HepG2 (cell line): ENCODE measurements around the gene PTGR1. TPM values are rescaled to one million over a fixed set of nuclear protein-coding genes. Genes with fewer than 3 reads are reported as not detected.

Source experiments
- ATAC-seq: fragments of 200-7000 bp; cut with Tn5 transposase; 3 replicates; pipeline ENCODE4 v1.9.1; 2020; ENCODE audit warnings: mild to moderate bottlenecking, moderate library complexity
- BruUV-seq: library from RNA; stranded (reverse); fragments of 400-500 nt; replicated peaks from 2 replicates; lab custom pipeline; 2021; lab: Mats Ljungman, UMichigan
- CTCF ChIA-PET: fragments of 300-600 bp; formaldehyde crosslinking; extraction: SDS; loops from one replicate; lab custom pipeline; 2021; ENCODE audit warnings: low total read pairs, inconsistent platforms, low intra/inter-chr PET ratio; lab: Yijun Ruan, JAX
- POLR2A ChIA-PET: fragments of 350-600 bp; sonication (Branson Sonifier 250); formaldehyde crosslinking; loops from one replicate; lab custom pipeline; 2020; ENCODE audit warnings: antibody characterized with exemption, inconsistent platforms; lab: Yijun Ruan, JAX
- DNase-seq: peaks from one replicate; pipeline ENCODE4 v3.0.0-alpha.2; 2015; ENCODE audit warnings: low spot score
- FAIRE-seq: peaks from 3 replicates; lab custom pipeline; 2011; peaks lifted over from hg19 to GRCh38; lab: Jason Lieb, UNC
- H2AFZ ChIP-seq: one replicate; pipeline ENCODE4 v1.6.1; 2011; ENCODE audit warnings: low read length, inconsistent platforms
- H3K27ac ChIP-seq: fragments of 300-600 bp; 3 replicates; pipeline ENCODE4 v1.8.0; 2011; ENCODE audit warnings: mixed run types, mild to moderate bottlenecking, mixed read lengths, low read length, inconsistent platforms; ENCODE audit not compliant: insufficient read depth; ENCODE audit errors: extremely low read length
- H3K27me3 ChIP-seq, 2 experiments: fragments of 200-600 bp in 1 of 2; 2 replicates in 1 of 2; 3 replicates in 1 of 2; pipeline versions ENCODE4 v1.6.0 to v1.8.0; 2011; ENCODE audit warnings: low read length in 2 of 2, mild to moderate bottlenecking in 2 of 2, moderate library complexity in 2 of 2, inconsistent platforms in 1 of 2; ENCODE audit not compliant: insufficient read depth in 2 of 2, control insufficient read depth in 1 of 2
- H3K36me3 ChIP-seq, 2 experiments: fragments of 200-600 bp in 1 of 2; replicated peaks in 1 of 2; 2 replicates in 1 of 2; 3 replicates in 1 of 2; pipeline versions ENCODE4 v1.5.1 to v1.8.0; 2011; ENCODE audit warnings: low read length in 2 of 2, inconsistent platforms in 1 of 2; ENCODE audit not compliant: insufficient read depth in 2 of 2, control insufficient read depth in 1 of 2
- H3K4me1 ChIP-seq: 2 replicates; pipeline ENCODE4 v1.5.1; 2012; ENCODE audit warnings: low read length, inconsistent platforms; ENCODE audit not compliant: insufficient read depth
- H3K4me2 ChIP-seq: 2 replicates; pipeline ENCODE4 v1.6.0; 2011; ENCODE audit warnings: low read depth, low read length, inconsistent platforms
- H3K4me3 ChIP-seq, 3 experiments: fragments of 200-600 bp in 1 of 3; sonication (generic), shearing (Covaris generic) in 1 of 3; replicated peaks in 1 of 3; 2 replicates each; pipeline ENCODE4 v1.5.1; 2011 to 2016; ENCODE audit warnings: low read length in 3 of 3, inconsistent platforms in 2 of 3, low read depth in 2 of 3, mild to moderate bottlenecking in 2 of 3, control low read depth in 1 of 3, mixed read lengths in 1 of 3; ENCODE audit not compliant: insufficient read depth in 1 of 3
- H3K79me2 ChIP-seq: one replicate; pipeline ENCODE4 v1.6.1; 2011; ENCODE audit warnings: low read length, inconsistent platforms; ENCODE audit not compliant: insufficient read depth
- H3K9ac ChIP-seq: 2 replicates; pipeline ENCODE4 v1.6.0; 2011; ENCODE audit warnings: mild to moderate bottlenecking, low read depth, low read length, inconsistent platforms; ENCODE audit not compliant: insufficient read depth
- H3K9me3 ChIP-seq: 2 replicates; pipeline ENCODE4 v1.5.1; 2012; ENCODE audit warnings: mild to moderate bottlenecking, low read length
- H4K20me1 ChIP-seq: 2 replicates; pipeline ENCODE4 v1.6.0; 2011; ENCODE audit warnings: inconsistent platforms, mild to moderate bottlenecking, low read length, moderate library complexity; ENCODE audit not compliant: insufficient read depth
- ERF ChIP-seq: IDR thresholded peaks from 2 replicates; pipeline ENCODE4 v1.6.1; 2018; ENCODE audit warnings: missing biosample characterization, missing genetic modification reagents
- RXRB ChIP-seq: IDR thresholded peaks from 2 replicates; pipeline ENCODE4 v1.6.1; 2016; ENCODE audit warnings: borderline replicate concordance, missing genetic modification reagents, missing compliant biosample characterization
- SOX5 ChIP-seq: IDR thresholded peaks from 2 replicates; pipeline ENCODE4 v1.6.1; 2016; ENCODE audit warnings: borderline replicate concordance
- TRIM24 ChIP-seq: sonication (generic); formaldehyde crosslinking; IDR thresholded peaks from 2 replicates; pipeline ENCODE4 v1.8.0; 2022; ENCODE audit warnings: mild to moderate bottlenecking, missing genetic modification reagents
- ZNF143 ChIP-seq: sonication (generic); formaldehyde crosslinking; IDR thresholded peaks from 2 replicates; pipeline ENCODE4 v1.4.0; 2020; ENCODE audit warnings: missing genetic modification reagents
- ZNF547 ChIP-seq: sonication (generic); formaldehyde crosslinking; IDR thresholded peaks from 2 replicates; pipeline ENCODE4 v1.5.1; 2020; ENCODE audit warnings: mild to moderate bottlenecking, missing genetic modification reagents
- WGBS: methylation state at CpG from one replicate; pipeline ENCODE4 v1.1.6; 2017; ENCODE audit warnings: low lambda C conversion rate; 5-methylcytosine and 5-hydroxymethylcytosine counted together
- in situ Hi-C: cut with HindIII; loops from 2 replicates; pipeline ENCODE4 v1.10.0; 2017; ENCODE audit warnings: low pct_unique_long_range_greater_than_20kb; ENCODE audit not compliant: extremely low pct_ligation_motif_present
- intact Hi-C: fragments of 100-400 bp; cut with micrococcal nuclease; formaldehyde crosslinking; loops from one replicate; pipeline ENCODE4 v1.10.0; 2022; ENCODE audit not compliant: unreplicated experiment
- polyA plus RNA-seq, 8 experiments: library from polyadenylated mRNA; depleted of rRNA in 3 of 8; stranded (reverse) in 7 of 8; unstranded in 1 of 8; fragments of >200 nt; fragmentation: Illumina TruSeq in 4 of 8; extraction: Trizol in 4 of 8; gene quantifications; 2 replicates each; pipeline versions ENCODE4 v1.2.1 to v1.2.3, GENCODE V29; 2011 to 2016; ENCODE audit warnings: low read depth in 4 of 8, missing spikeins in 1 of 8, mixed read lengths in 1 of 8; ENCODE audit not compliant: insufficient read depth in 1 of 8
- total RNA-seq, 5 experiments: library from RNA; depleted of rRNA; stranded (reverse); fragments of >200 nt; fragmentation: Illumina TruSeq; extraction: Trizol; gene quantifications; 2 replicates each; pipeline ENCODE4 v1.2.3, GENCODE V29; 2016; ENCODE audit warnings: low read depth in 1 of 5
- TF ChIP-seq, protein P1 (sequence below): sonication (generic); formaldehyde crosslinking; IDR thresholded peaks from 2 replicates; pipeline ENCODE4 v1.8.0; 2022; ENCODE audit warnings: mild to moderate bottlenecking, missing genetic modification reagents, moderate library complexity

The PTGR1 gene
- total and polyA plus RNA-seq, 2 of the 13 experiments (the other 11 are each of a cell fraction or from before 2014, with no cell fraction given) = 6.0 to 15.8 TPM

DNA sequence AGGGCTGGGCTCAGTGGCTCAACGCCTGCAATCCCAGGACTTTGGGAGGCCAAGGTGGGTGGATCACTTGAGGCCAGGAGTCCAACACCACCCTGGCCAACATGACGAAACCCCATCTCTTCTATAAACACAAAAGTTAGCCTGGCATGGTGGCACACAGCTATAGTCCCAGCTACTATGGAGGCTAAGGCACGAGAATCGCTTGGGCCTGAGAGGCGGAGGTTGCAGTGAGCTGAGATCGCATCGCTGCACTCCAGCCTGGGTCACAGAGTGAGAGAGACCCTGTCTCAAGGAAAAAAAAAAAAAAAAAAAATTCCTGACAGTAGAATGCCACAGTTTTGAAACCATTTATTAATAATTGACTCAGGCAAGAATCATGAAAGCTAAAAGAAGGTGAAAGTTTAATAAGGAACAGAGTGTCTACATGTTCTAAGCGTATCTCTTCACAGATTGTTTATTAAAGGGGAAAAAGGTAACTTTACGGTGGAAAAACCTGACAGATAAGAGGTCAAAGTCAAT, 5.7 kb upstream of the PTGR1 start (continued):
- TF ChIP-seq RXRB (CRISPR knock-in tag) (no peak), ZNF143 (no peak), ERF (no peak), TRIM24 (CRISPR knock-in tag) (no peak)

DNA sequence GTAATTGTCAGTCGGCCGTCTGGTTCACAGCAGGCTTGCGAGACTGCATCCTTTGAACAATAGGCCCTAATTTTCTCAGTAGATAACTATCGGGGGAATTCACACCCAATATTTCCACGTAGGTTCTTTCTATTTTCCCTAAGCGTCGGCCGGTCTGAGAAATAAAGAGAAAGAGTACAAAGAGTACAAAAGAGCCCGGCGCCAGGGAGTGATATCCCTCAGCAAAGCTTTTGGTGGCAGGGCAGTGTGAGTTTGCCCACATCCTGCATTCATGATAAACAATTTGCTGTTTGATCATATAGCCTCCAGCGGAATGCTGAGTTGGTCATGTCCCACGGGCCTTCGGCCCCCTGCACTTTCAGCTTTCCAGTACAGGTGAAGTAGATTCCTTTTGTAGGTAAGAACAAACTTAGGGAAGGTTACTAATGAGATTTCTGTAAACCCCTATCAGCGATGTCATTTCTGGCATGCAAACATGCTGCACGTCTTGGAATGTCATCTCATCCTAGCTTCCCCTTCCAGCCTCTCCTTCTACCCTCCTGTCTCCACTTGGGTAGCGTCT, 4.7 kb upstream of the PTGR1 start:
- FAIRE-seq (no peak), ATAC-seq (peak; percentile 39), DNase-seq (no peak)
- Histone ChIP-seq H3K9ac (no peak overlapping the region), H3K4me2 (peak overlapping the region; percentile 90), H3K36me3 (no peaks in the 10 kb centered on the region), H3K4me1 (peaks cover 62% of the 10 kb centered on the region), H4K20me1 (no peaks in the 10 kb centered on the region), H3K4me3 (peak overlapping the region; percentile 43 to 57 (median 56)), H3K9me3 (no peaks in the 10 kb centered on the region), H3K27ac (no peak overlapping the region), H2AFZ (peak overlapping the region; percentile 46), H3K27me3 (no peaks in the 10 kb centered on the region), H3K79me2 (no peaks in the 10 kb centered on the region)
- POLR2A ChIA-PET = interaction anchor here (0.6 to 1.6 kb wide), 2 partner anchors 24 to 29 kb away, joined by 3 to 4 read pairs; no protein-coding TSS in a partner anchor
- no TSS peak for BruUV-seq
- WGBS = under 1% methylated on average over 15 of the region's 16 CpGs
- CTCF ChIA-PET = no interaction called here
- in situ Hi-C loops = loop anchor here (10.0 kb wide), 1 partner anchor 91 kb away; no protein-coding TSS in a partner anchor
- 0 out of 2 replicates have a peak, but pooled peaks have one; percentile 28 for TF ChIP-seq ZNF547
- TF ChIP-seq, protein P1, sequence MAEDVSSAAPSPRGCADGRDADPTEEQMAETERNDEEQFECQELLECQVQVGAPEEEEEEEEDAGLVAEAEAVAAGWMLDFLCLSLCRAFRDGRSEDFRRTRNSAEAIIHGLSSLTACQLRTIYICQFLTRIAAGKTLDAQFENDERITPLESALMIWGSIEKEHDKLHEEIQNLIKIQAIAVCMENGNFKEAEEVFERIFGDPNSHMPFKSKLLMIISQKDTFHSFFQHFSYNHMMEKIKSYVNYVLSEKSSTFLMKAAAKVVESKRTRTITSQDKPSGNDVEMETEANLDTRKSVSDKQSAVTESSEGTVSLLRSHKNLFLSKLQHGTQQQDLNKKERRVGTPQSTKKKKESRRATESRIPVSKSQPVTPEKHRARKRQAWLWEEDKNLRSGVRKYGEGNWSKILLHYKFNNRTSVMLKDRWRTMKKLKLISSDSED (CRISPR knock-in tag) = no peak
- 0 out of 2 replicates have a peak, but pooled peaks have one; percentile 12 for TF ChIP-seq SOX5 (CRISPR knock-in tag)
- intact Hi-C loops = loop anchor here (2.0 kb wide), 1 partner anchor 27 kb away; the partner anchor contains the start of gene DNAJC25
